ENCODE results near the gene AFTPH. TPM values are rescaled to one million over a fixed set of nuclear protein-coding genes. Genes with fewer than 3 reads are reported as not detected.
A peak's percentile ranks its signal among the peaks of the same experiment; 100 is the strongest.

AFTPH gene
- total and polyA plus RNA-seq, 3 experiments from 2014 or later: 28.4 to 44.2 (median 41.4) TPM

- Mint-ChIP-seq H3K27me3 (no peaks in the 10 kb centered on the region), H3K27ac (peak overlapping the region in 1 of 8 donors; percentile 37), H3K4me3 (no peak overlapping the region), H3K9me3 (no peaks in the 10 kb centered on the region), H3K4me1 (peaks cover 0 to 4% (median under 1%) of the 10 kb centered on the region in 3 donors), H3K36me3 (peaks cover 4 to 64% (median 13%) of the 10 kb centered on the region in 3 donors)
- H3K36me3 ChIP-seq (ENCODE audit: insufficient read depth, low read length): peaks cover 25% of the 10 kb centered on the region
- no peak overlapping the region for H3K4me3 ChIP-seq (ENCODE audit: low read length)
- no peaks in the 10 kb centered on the region for H3K4me1 ChIP-seq (ENCODE audit: insufficient read depth, low read length)
- ChIA-PET CTCF (interaction anchor here (0.8 to 2.8 kb wide), 8 partner anchors 22 to 287 kb away, joined by 3 to 14 read pairs (median 8); partner anchors contain the start of gene SERTAD2), POLR2A (no interaction called here)
- DNase-seq: no peak
- no peaks in the 10 kb centered on the region for H3K27me3 ChIP-seq (ENCODE audit: insufficient read depth, low read length, poor library complexity, severe bottlenecking)
- H3K9me3 ChIP-seq (ENCODE audit: low read length): no peaks in the 10 kb centered on the region
- H3K27ac ChIP-seq (ENCODE audit: low read depth, low read length): no peak overlapping the region
Observed at GRCh38 chr2:64586054-64586453, 61.9 kb downstream of the AFTPH start.

GRCh38 chr2:64586883-64587481 lies 62.9 kb downstream of the AFTPH start:
- ChIA-PET CTCF (interaction anchor here (0.6 to 2.8 kb wide), 14 partner anchors 9 to 286 kb away, joined by 3 to 14 read pairs (median 4); partner anchors contain the start of gene SERTAD2), POLR2A (interaction anchor here (0.7 kb wide), 1 partner anchor 181 kb away, joined by 11 read pairs; no protein-coding TSS in a partner anchor)
- no peaks in the 10 kb centered on the region for H3K27me3 Mint-ChIP-seq
- Histone ChIP-seq H3K27ac (ENCODE audit: low read depth, low read length) (no peak overlapping the region), H3K4me1 (ENCODE audit: insufficient read depth, low read length) (no peaks in the 10 kb centered on the region), H3K27me3 (ENCODE audit: insufficient read depth, low read length, poor library complexity, severe bottlenecking) (no peaks in the 10 kb centered on the region), H3K36me3 (ENCODE audit: insufficient read depth, low read length) (peaks cover 25% of the 10 kb centered on the region), H3K4me3 (ENCODE audit: low read length) (no peak overlapping the region), H3K9me3 (ENCODE audit: low read length) (no peaks in the 10 kb centered on the region)
- peak in 2 of 5 donors; percentile 23 to 36 for DNase-seq
- peak overlapping the region in 2 of 8 donors; percentile 2 to 3 for H3K27ac Mint-ChIP-seq
- H3K4me3 Mint-ChIP-seq: no peak overlapping the region
- H3K9me3 Mint-ChIP-seq: no peaks in the 10 kb centered on the region
- peaks cover 4 to 69% (median 17%) of the 10 kb centered on the region in 3 donors for H3K36me3 Mint-ChIP-seq
- H3K4me1 Mint-ChIP-seq: peaks cover 0 to 4% (median 0%) of the 10 kb centered on the region in 3 donors

GRCh38 chr2:64587561-64587960 lies 63.4 kb downstream of the AFTPH start:
- H3K4me1 ChIP-seq (ENCODE audit: insufficient read depth, low read length): no peaks in the 10 kb centered on the region
- Mint-ChIP-seq H3K27ac (no peak overlapping the region), H3K27me3 (no peaks in the 10 kb centered on the region), H3K9me3 (no peaks in the 10 kb centered on the region), H3K4me1 (peaks cover 0 to 4% (median 0%) of the 10 kb centered on the region in 3 donors), H3K4me3 (no peak overlapping the region), H3K36me3 (peaks cover 9 to 69% (median 18%) of the 10 kb centered on the region in 3 donors)
- H3K4me3 ChIP-seq (ENCODE audit: low read length): no peak overlapping the region
- ChIA-PET POLR2A (no interaction called here), CTCF (interaction anchor here (0.6 to 2.8 kb wide), 12 partner anchors 8 to 285 kb away, joined by 3 to 14 read pairs (median 6); partner anchors contain the start of gene SERTAD2)
- no peak for DNase-seq
- H3K36me3 ChIP-seq (ENCODE audit: insufficient read depth, low read length): peaks cover 25% of the 10 kb centered on the region
- H3K27me3 ChIP-seq (ENCODE audit: insufficient read depth, low read length, poor library complexity, severe bottlenecking): no peaks in the 10 kb centered on the region
- H3K9me3 ChIP-seq (ENCODE audit: low read length): no peaks in the 10 kb centered on the region
- H3K27ac ChIP-seq (ENCODE audit: low read depth, low read length): no peak overlapping the region

DNA sequence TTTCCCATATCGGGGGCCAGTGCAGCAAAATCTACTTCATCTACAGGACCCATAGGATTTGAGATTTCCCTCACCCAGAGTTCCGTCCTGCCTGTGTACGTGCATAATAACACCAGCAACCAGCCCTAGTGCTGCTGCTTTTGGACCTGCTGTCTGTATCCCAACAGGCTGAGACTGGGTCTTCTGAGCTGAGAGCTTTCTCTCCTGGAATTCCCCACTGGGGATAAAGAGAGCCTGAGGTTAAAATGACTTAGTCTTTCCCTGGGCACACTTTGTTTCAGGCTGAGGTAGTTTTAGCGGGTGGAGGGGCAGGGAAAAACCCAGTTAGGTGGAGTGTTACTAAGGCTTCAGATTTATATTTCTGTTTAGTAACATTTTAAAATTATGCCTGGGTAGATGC lies 67.1 kb downstream of the AFTPH start:
- H3K4me1 ChIP-seq (ENCODE audit: insufficient read depth, low read length): no peaks in the 10 kb centered on the region
- no peak for DNase-seq
- H3K4me3 Mint-ChIP-seq: no peak overlapping the region
- H3K27ac ChIP-seq (ENCODE audit: low read depth, low read length): no peak overlapping the region
- H3K4me1 Mint-ChIP-seq: peaks cover 0 to 4% (median 0%) of the 10 kb centered on the region in 3 donors
- H3K36me3 Mint-ChIP-seq: peaks cover 9 to 63% (median 12%) of the 10 kb centered on the region in 3 donors
- H3K36me3 ChIP-seq (ENCODE audit: insufficient read depth, low read length): peaks cover 14% of the 10 kb centered on the region
- POLR2A ChIA-PET: interaction anchor here (0.5 kb wide), 1 partner anchor 137 kb away, joined by 3 read pairs; no protein-coding TSS in a partner anchor
- peak overlapping the region in 1 of 8 donors; percentile 75 for H3K27ac Mint-ChIP-seq
- H3K9me3 Mint-ChIP-seq: no peaks in the 10 kb centered on the region
- H3K27me3 ChIP-seq (ENCODE audit: insufficient read depth, low read length, poor library complexity, severe bottlenecking): no peaks in the 10 kb centered on the region
- no peaks in the 10 kb centered on the region for H3K9me3 ChIP-seq (ENCODE audit: low read length)
- no peaks in the 10 kb centered on the region for H3K27me3 Mint-ChIP-seq
- CTCF ChIA-PET: interaction anchor here (0.9 to 1.5 kb wide), 3 partner anchors 9 to 55 kb away, joined by 3 to 6 read pairs (median 3); no protein-coding TSS in a partner anchor
- no peak overlapping the region for H3K4me3 ChIP-seq (ENCODE audit: low read length)

- no peaks in the 10 kb centered on the region for H3K4me1 ChIP-seq (ENCODE audit: insufficient read depth, low read length)
- H3K36me3 Mint-ChIP-seq: peaks cover 9 to 49% (median 9%) of the 10 kb centered on the region in 3 donors
- H3K9me3 ChIP-seq (ENCODE audit: low read length): no peaks in the 10 kb centered on the region
- H3K27me3 ChIP-seq (ENCODE audit: insufficient read depth, low read length, poor library complexity, severe bottlenecking): no peaks in the 10 kb centered on the region
- ChIA-PET CTCF (interaction anchor here (1.2 to 1.4 kb wide), 2 partner anchors 15 to 51 kb away, joined by 3 to 4 read pairs; no protein-coding TSS in a partner anchor), POLR2A (no interaction called here)
- H3K27ac ChIP-seq (ENCODE audit: low read depth, low read length): no peak overlapping the region
- H3K27me3 Mint-ChIP-seq: no peaks in the 10 kb centered on the region
- no peak overlapping the region for H3K4me3 ChIP-seq (ENCODE audit: low read length)
- H3K36me3 ChIP-seq (ENCODE audit: insufficient read depth, low read length): peaks cover 14% of the 10 kb centered on the region
- H3K9me3 Mint-ChIP-seq: no peaks in the 10 kb centered on the region
- no peaks in the 10 kb centered on the region for H3K4me1 Mint-ChIP-seq
- H3K4me3 Mint-ChIP-seq: no peak overlapping the region
- H3K27ac Mint-ChIP-seq: peak overlapping the region in 2 of 8 donors; percentile 10 to 34
- DNase-seq: no peak
Observed at GRCh38 chr2:64593035-64593655, 69.0 kb downstream of the AFTPH start.

GRCh38 chr2:64594226-64594989 lies 70.3 kb downstream of the AFTPH start:
- no peak for DNase-seq
- CTCF ChIA-PET: interaction anchor here (0.7 to 1.4 kb wide), 6 partner anchors 14 to 272 kb away, joined by 3 to 4 read pairs (median 3); no protein-coding TSS in a partner anchor
- peak overlapping the region in 2 of 8 donors; percentile 25 to 84 for H3K27ac Mint-ChIP-seq

GRCh38 chr2:64595397-64596176 lies 71.5 kb downstream of the AFTPH start:
- ChIA-PET CTCF (interaction anchor here (1.1 to 1.2 kb wide), 3 partner anchors 9 to 50 kb away, joined by 3 to 7 read pairs (median 3); no protein-coding TSS in a partner anchor), POLR2A (no interaction called here)
- Histone ChIP-seq H3K4me1 (ENCODE audit: insufficient read depth, low read length) (no peaks in the 10 kb centered on the region), H3K9me3 (ENCODE audit: low read length) (no peaks in the 10 kb centered on the region), H3K4me3 (ENCODE audit: low read length) (no peak overlapping the region), H3K36me3 (ENCODE audit: insufficient read depth, low read length) (peaks cover 7% of the 10 kb centered on the region), H3K27ac (ENCODE audit: low read depth, low read length) (no peak overlapping the region), H3K27me3 (ENCODE audit: insufficient read depth, low read length, poor library complexity, severe bottlenecking) (no peaks in the 10 kb centered on the region)
- Mint-ChIP-seq H3K4me1 (peaks cover 3 to 8% (median 5%) of the 10 kb centered on the region in 3 donors), H3K36me3 (peaks cover 5 to 28% (median 7%) of the 10 kb centered on the region in 3 donors), H3K4me3 (no peak overlapping the region), H3K9me3 (no peaks in the 10 kb centered on the region), H3K27ac (peak overlapping the region in 3 of 8 donors; percentile 14 to 46 (median 23)), H3K27me3 (no peaks in the 10 kb centered on the region)
- DNase-seq: no peak

More at GRCh38 chr2:64594226-64594989, 70.3 kb downstream of the AFTPH start:
- H3K4me3 ChIP-seq (ENCODE audit: low read length): no peak overlapping the region
- no peaks in the 10 kb centered on the region for H3K27me3 ChIP-seq (ENCODE audit: insufficient read depth, low read length, poor library complexity, severe bottlenecking)
- H3K27ac ChIP-seq (ENCODE audit: low read depth, low read length): no peak overlapping the region
- H3K36me3 Mint-ChIP-seq: peaks cover 5 to 38% (median 7%) of the 10 kb centered on the region in 3 donors
- H3K27me3 Mint-ChIP-seq: no peaks in the 10 kb centered on the region
- no peaks in the 10 kb centered on the region for H3K9me3 ChIP-seq (ENCODE audit: low read length)
- H3K4me3 Mint-ChIP-seq: no peak overlapping the region
- peaks cover 14% of the 10 kb centered on the region for H3K36me3 ChIP-seq (ENCODE audit: insufficient read depth, low read length)
- peaks cover 0 to 2% (median 0%) of the 10 kb centered on the region in 3 donors for H3K4me1 Mint-ChIP-seq
- H3K4me1 ChIP-seq (ENCODE audit: insufficient read depth, low read length): no peaks in the 10 kb centered on the region
- POLR2A ChIA-PET: interaction anchor here (0.6 kb wide), 1 partner anchor 156 kb away, joined by 3 read pairs; no protein-coding TSS in a partner anchor
- no peaks in the 10 kb centered on the region for H3K9me3 Mint-ChIP-seq
